GM19328 (cell line): ENCODE results near the gene MICAL2.

Experiments used
- ATAC-seq: cut with Tn5 transposase; IDR thresholded peaks from one replicate; pipeline ENCODE4 v1.9.1; 2021; ENCODE audit warnings: mild to moderate bottlenecking, moderate library complexity; ENCODE audit not compliant: unreplicated experiment

Gene MICAL2, protein sequence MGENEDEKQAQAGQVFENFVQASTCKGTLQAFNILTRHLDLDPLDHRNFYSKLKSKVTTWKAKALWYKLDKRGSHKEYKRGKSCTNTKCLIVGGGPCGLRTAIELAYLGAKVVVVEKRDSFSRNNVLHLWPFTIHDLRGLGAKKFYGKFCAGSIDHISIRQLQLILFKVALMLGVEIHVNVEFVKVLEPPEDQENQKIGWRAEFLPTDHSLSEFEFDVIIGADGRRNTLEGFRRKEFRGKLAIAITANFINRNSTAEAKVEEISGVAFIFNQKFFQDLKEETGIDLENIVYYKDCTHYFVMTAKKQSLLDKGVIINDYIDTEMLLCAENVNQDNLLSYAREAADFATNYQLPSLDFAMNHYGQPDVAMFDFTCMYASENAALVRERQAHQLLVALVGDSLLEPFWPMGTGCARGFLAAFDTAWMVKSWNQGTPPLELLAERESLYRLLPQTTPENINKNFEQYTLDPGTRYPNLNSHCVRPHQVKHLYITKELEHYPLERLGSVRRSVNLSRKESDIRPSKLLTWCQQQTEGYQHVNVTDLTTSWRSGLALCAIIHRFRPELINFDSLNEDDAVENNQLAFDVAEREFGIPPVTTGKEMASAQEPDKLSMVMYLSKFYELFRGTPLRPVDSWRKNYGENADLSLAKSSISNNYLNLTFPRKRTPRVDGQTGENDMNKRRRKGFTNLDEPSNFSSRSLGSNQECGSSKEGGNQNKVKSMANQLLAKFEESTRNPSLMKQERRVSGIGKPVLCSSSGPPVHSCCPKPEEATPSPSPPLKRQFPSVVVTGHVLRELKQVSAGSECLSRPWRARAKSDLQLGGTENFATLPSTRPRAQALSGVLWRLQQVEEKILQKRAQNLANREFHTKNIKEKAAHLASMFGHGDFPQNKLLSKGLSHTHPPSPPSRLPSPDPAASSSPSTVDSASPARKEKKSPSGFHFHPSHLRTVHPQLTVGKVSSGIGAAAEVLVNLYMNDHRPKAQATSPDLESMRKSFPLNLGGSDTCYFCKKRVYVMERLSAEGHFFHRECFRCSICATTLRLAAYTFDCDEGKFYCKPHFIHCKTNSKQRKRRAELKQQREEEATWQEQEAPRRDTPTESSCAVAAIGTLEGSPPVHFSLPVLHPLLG

DNA sequence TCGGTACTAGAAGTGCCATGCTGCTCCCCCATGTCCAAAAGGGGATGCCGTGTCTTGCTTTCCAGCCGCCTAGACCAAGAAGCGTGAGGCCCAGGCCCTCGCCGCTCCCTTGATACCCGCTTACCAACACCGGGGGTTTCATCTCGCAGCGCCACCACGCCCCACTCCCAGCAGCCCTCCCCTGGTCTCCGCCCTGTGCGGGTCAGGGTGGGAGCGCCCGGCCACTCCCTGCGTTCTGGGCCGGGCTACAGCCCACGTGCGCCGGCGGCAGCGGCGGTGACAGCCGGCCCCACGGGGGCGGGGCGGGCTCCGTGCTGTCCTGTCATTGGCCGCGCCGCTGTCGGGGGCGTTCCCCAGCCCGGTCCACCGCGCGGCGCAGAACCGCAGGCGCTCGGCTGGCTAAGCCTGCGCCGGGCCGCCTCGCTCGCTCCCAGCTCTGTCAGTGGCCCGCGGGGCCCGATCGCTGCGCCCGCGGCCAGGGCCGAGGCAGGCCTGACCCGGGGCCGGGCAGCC, at the start of gene MICAL2:
TSS of gene MICAL2 (plus strand) at position 390 of the 513 bp plus-strand sequence. CDS start 51,566 bp downstream, outside the sequence.
- ATAC-seq, result peak; percentile 97

DNA sequence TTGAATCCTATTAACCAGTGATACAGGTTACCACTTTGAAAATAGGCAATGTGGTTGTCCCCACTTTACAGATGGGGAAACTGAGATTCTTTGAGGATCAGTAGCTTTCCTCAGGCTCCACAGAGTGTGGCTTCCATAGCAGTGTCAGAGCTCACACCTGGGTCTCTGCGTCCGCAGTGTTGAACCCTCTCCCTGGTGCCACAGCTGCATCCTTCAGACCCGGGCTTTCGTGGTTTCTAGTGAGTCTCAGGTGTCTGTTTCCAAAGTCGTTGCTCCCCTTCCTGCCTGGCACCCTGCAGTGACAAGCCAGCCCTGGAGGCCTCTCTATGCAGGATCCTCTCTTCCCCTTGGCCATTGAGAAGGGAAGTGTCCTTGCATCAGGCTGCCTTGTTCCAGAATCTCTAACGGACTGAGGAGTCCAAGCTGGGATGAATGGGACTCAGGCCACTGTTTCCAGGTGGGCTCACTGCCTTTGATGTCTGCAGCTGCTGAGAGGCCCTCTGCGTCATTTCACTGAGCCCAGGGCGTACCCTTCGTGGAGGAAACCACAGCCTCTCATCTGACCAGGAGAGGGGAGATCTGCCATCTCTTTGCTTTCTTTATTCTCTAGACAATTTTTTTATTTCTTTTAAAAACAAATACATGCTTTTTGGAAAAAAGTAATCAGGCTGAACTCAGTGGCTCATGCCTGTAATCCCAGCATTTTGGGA, 48.4 kb upstream of the MICAL2 start:
- ATAC-seq, result no peak

DNA sequence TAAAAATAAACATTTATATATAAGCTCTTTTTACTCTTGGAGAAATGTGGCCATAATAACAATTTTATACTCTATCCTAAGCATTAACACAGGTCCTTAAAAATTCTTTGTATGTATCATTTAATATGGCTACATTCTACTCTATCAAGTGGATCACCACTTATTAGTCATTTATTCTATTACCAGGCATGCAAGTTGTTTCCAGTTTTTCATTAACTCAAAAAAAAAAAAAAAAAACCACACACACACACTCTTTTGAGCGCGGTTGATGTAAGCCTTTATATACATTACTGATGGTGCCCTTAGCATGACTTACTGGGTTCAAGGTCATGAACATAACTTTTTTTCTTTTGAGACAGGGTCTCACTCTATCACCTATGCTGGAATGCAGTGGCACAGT, 47.1 kb upstream of the MICAL2 start:
- no peak for ATAC-seq

DNA sequence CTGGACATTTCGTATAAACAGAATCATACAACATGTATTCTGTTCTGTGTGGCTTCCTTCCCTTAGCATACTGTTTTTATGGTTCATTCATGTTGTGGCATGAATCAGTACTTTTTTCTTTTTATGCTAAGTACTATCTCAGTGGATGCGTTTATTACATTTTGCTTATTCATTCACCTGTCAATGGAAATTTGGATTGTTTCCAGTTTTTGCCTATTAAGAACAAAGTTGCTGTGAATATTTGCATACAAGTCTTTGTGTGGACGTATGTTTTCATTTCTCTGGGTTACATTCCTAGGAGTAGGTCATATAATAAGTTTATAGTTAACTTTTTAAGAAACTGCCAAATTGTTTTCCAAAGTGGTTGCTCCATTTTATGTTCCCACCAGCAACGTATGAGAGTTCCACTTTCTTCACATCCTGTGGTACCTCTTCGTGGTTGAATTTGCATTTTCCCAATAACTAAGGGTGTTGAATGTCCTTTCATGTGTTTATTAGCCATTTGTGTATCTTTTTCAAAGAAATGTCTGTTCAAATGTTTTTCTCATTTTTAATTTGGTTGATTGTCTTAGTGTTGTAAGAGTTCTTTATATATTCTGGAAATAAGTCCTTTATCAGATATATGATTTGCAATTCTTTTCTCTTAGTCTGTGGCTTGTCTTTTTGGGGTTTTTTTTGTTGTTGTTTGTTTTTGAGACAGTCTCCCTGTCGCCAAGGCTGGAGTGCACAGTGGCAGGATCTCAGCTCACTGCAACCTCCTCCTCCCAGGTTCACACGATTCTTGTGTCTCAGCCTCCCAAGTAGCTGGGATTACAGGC, 46.0 kb upstream of the MICAL2 start:
- no peak for ATAC-seq

DNA sequence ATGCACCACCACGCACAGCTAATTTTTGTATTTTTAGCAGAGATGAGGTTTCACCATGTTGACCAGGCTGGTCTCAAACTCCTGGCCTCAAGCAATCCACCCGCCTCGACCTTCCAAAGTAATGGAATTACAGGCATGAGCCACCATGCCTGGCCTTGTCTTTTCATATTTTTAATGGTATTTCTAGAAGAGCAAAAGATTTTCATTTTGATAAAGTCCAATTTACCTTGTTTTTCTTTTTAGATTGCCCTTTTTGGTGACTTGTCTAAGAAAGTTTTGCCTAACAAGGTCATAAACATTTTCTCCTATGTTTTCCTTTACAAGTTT, 45.5 kb upstream of the MICAL2 start:
- no peak for ATAC-seq

DNA sequence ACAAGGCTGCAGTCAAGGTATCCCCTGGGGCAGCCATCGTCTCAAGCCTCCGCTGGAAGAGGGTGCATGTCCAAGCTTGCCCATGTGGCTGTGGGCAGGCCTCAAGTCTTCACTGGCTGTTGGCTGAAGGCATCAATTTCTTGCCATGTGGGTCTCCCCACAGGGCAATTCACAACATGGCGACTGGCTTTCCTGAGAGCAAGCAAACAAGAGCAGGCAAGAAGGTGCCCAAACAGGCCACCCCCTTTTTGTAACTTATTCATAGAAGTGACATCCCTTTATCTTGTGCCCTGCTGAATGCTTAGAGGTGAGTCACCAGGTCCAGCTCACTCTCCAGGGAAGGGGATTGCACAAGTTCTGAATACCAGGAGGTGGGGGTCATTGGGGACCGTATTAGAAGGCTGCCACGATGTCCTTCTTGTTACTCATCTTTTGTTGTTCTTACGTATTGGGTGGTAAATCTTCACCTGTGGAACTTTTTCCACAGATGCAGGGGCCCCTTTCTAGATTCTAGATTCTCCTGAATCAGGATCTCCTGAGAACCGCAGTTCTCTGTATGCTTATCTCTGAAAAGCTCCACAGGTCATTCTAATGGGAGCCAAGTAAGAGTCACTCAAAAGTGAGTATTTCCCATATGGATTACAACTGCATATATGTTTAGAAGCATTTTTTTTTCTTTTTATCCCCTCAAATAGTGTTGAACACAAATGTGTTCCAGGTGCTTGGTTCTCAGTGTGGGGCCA, 44.2 kb upstream of the MICAL2 start:
- ATAC-seq, result no peak

DNA sequence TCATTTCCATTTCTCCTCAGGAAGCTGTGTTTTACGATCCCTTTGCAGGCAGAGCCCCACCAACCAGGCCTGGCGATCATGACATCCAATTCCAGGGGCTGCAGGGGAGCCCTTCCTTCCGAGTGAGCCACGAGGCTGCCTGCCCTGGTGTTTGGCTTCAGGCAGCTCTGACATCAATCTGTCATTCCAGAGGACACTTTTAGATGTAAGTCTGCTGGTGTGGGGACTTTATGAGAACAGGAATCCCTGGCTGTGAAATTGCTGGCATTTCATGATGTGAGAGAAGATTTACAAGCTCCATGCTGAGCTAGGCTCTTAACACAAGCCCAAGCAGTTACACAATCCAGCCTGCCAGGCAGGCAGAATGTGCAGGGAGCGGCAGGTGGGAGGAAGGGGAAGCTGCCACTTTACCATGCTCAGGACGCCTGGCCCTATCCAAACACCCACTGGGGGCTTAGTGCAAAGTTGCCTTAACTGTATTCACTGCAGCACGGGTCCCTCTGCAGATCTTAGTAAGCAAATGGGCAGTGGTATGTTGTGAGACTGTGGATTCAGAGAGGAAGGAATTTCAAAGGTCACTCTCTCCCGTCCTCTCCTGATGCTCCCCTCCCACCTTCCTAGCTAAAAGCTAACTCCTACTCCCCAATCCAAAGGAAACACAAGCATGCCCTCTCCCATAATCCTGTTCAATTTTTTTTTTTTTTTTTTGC, 43.4 kb upstream of the MICAL2 start:
- ATAC-seq, result no peak

DNA sequence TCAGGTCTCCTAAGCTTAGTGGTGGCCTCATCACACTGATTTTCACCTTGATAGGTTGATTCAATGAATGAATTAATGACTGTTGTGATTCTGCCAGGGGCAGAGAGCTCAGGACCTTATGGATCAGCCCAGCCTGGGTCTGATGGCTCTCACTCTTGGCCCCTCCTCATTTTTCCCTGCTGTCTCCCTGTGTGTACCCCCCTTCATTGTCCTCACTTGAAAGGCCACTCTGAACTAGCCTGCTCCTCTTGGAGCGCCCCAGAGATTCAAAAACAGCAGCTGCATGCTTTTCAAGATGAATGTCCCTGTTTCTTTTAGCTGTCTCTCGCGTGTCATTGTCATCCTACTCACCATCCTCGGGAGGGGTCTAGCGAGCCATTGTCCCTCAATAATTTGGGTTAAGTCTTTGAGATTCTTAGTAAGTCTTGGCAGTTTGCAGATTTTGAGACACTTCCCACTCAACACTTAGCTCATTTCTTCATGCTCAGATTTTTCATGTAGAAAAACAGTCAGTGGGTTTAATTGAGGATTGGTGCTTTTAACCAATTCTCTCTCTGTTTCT, 42.5 kb upstream of the MICAL2 start:
- no peak for ATAC-seq

DNA sequence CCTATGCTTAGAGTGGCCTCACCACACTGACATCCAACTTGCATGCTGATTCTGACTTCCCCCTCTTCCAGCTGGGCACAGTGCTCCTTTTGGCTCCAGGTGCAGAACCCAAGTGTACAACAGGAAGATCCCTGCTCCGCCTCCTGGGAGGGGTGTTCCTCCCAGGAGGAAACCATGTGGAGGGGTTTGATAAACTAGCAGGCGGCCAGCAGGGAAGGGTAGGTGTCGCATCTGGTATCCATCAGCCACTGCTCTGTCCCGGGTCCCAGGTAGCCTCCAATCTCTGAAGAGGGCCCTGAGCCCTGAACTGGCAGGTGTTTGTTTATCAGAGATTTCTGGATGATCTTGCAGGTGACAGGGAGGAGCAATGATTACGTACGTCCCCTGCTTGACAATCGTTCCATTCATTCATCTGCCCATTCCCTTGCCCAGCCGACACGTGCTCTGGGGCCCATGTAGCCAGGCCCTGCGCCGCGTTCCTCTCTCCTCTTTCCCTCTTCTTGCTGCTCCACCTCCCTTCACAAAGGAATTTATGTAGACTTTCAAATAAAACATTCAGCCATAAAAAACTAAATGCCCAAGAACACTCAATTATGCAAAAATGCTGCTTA, 41.2 kb upstream of the MICAL2 start:
- no peak for ATAC-seq

DNA sequence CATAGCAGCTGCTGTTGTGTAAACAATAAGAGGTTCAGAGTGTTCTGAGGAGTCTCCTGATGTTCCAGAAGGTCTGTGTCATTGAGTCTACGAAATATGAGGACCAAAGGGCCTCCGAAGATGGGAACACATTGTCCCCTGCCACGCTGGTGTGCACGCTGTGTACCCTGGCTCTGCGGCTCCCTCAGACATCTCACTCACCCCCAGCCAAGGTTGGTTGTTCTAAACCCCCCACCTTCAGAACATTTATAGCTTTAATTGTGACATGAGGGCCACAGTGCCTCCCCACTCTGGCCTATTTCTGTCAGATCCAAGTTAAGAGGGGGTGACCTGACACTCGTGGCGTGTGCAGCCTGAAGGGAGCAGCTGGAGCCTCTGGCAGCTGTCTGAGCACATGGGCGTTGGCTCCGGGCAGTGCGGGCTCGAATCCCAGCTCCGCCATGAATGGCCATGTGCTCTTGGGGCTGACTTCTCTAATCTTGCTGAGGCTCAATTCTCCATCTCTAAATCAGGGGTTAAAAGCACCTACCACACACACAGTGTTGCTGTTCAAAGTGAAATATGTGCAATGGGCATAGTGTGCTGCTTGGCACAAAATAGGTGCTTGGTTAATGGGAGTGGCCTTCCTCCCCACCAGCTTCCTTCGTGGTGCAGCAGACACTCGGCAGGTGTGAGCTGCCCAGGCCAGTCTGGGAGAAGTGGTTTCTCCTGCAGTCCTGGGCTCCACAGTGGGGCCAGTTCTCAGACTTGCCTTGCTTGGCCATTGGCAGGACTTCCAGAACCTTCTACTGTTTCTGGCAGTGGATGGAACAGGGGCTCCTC, 39.7 kb upstream of the MICAL2 start:
- no peak for ATAC-seq

DNA sequence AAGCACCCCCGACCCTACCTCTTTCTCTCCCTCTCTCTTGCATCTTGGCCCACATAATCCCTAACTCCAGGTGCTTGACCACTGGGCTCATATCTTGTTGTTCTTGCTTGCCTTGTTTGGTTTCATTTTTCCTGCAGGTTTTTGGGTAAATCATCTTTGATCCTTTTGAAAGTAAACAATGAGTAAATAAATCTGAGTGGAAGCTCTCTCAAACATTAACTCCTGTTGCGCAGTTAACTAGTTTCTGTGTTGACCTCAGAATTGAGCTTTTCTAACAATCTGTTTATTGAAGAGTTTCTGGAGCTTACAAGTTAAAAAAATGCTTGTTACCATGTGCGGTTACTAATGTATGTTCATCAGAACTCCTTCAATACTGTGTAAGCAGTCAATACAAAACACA, 38.8 kb upstream of the MICAL2 start:
- ATAC-seq, result no peak

DNA sequence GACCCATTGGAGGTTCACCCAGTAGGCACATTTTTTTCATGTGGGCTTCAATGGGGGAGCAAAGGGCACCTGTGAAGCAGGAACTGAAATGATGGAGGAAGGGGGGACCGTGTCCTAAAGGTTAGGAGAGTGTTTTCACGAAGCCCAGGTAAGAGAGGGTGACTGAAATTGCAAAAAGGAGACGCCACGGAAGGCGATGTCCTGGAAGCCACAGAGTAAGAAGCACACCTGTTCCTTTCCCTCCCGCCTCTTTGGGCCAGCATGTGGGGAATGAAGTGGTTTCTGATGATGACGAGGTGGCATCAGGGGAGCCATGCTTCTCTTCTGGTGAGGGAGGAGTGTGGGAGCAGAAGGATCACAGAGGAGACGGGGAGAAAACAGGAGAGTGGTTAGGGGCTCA, 37.0 kb upstream of the MICAL2 start:
- ATAC-seq, result no peak

DNA sequence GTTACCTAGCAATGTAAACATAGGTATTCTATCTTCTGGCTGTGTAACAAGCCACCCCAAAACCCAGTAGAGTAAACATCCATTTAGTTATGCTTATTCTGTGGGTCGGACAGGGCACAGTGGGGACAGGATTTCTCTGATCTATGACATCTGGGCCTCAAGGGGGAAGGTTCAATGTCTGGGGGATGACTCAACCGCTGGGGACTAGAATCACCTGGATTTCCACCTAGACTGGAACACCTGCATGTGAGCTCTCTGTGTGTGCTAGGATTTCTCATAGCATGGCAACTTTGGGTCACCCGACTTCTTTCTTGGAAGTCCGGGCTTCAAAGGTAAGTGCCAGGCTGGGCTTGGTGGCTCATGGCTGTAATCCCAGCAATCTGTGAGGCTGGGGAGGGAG, 36.5 kb upstream of the MICAL2 start:
- ATAC-seq, result no peak

DNA sequence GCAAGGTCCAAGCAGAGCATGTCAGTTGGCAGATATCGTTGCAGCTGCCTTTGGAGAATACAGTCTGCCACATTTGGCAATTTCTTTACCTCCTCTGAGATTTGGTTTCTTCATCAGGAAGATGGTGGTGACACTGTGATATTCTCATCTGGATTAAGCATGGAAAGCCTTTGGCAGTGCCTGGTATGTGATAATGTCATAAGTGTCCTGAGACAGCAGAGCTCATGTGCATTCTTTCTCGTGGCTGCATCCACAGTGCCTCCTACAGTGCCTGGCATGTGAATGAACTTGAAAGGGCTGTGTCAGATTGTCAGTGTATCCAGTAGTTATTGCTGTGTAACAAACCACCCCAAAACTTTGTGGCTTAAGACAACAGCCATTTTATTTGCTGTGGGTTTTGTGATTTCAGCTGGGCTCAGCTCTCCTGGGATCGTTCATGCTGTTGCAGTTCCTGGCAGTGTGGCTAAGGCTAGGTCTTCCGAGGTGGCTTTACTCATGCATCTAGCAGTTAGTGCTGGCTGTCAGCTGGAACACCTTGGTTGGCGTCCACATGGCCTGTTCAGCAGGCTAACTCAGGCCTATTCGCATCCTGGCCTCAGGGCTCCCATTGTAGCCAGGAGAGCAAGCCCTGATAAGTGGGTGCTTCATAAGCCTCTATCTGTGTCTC, 35.7 kb upstream of the MICAL2 start:
- ATAC-seq, result no peak

DNA sequence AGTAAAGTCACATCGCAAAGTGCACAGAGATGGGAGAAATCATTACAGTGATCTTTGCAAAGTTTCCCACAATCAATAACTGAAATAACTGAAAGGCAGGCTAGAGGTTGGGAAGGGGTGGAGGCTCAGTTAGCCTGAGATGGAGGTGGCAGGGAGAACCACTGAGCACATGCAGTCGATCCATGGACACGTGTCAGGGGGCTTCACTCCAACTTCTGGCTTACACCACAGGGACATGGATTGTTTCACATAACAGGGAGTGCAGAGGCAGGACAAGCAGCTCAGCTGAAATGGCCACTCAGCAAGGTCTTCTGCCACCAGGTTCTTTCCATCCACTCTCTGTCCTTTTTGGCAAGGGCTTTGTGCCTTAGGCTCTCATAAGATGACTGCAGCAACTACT, 35.1 kb upstream of the MICAL2 start:
- no peak for ATAC-seq
